ENCODE measurements around the gene POLR3B. TPM values are rescaled to one million over a fixed set of nuclear protein-coding genes. Genes with fewer than 3 reads are reported as not detected.

Gene POLR3B
- total and polyA plus RNA-seq, 9 of the 15 experiments (the other 6 are each of a cell fraction or from before 2014, with no cell fraction given): 7.6 to 17.9 (median 14.4) TPM

DNA sequence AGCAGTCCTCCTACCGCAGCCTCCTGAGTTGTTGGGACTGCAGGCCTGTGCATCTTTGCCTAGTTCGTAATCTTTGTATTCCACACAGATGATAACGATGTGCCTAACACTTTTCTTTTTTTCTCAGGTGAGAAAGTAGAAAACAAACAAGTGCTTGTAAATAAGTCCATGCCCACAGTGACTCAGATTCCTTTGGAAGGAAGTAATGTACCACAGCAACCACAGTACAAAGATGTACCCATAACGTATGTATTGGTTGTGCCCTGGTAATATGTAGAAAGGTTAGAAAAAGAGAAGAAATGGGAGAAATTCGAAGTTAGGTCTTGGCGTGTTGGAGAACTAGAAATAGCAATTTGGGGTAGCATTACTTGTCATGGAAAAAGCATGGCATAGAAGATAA is 101.6 kb downstream of the POLR3B start (continued):
- TF ChIP-seq, protein P1, sequence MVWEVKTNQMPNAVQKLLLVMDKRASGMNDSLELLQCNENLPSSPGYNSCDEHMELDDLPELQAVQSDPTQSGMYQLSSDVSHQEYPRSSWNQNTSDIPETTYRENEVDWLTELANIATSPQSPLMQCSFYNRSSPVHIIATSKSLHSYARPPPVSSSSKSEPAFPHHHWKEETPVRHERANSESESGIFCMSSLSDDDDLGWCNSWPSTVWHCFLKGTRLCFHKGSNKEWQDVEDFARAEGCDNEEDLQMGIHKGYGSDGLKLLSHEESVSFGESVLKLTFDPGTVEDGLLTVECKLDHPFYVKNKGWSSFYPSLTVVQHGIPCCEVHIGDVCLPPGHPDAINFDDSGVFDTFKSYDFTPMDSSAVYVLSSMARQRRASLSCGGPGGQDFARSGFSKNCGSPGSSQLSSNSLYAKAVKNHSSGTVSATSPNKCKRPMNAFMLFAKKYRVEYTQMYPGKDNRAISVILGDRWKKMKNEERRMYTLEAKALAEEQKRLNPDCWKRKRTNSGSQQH (CRISPR knock-in tag; IDR thresholded peaks at IDR 0.05): no peak
- TF ChIP-seq BRF1 (IDR thresholded peaks at IDR 0.05; ENCODE audit: borderline replicate concordance, extremely low read depth, insufficient read length) (no peak), TBL1XR1 (IDR thresholded peaks at IDR 0.05; ENCODE audit: low read length in 2 of 2) (no peak), KLF16 (IDR thresholded peaks at IDR 0.05) (no peak), ILK (tag; IDR thresholded peaks at IDR 0.05; ENCODE audit: borderline replicate concordance, low read depth) (no peak), ATF1 (CRISPR knock-in tag; IDR thresholded peaks at IDR 0.05) (no peak), ATF1 (tag; IDR thresholded peaks at IDR 0.05) (no peak)
- TF ChIP-seq, protein P2, sequence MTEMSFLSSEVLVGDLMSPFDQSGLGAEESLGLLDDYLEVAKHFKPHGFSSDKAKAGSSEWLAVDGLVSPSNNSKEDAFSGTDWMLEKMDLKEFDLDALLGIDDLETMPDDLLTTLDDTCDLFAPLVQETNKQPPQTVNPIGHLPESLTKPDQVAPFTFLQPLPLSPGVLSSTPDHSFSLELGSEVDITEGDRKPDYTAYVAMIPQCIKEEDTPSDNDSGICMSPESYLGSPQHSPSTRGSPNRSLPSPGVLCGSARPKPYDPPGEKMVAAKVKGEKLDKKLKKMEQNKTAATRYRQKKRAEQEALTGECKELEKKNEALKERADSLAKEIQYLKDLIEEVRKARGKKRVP (CRISPR knock-in tag; IDR thresholded peaks at IDR 0.05): no peak
- TF ChIP-seq, protein P3, sequence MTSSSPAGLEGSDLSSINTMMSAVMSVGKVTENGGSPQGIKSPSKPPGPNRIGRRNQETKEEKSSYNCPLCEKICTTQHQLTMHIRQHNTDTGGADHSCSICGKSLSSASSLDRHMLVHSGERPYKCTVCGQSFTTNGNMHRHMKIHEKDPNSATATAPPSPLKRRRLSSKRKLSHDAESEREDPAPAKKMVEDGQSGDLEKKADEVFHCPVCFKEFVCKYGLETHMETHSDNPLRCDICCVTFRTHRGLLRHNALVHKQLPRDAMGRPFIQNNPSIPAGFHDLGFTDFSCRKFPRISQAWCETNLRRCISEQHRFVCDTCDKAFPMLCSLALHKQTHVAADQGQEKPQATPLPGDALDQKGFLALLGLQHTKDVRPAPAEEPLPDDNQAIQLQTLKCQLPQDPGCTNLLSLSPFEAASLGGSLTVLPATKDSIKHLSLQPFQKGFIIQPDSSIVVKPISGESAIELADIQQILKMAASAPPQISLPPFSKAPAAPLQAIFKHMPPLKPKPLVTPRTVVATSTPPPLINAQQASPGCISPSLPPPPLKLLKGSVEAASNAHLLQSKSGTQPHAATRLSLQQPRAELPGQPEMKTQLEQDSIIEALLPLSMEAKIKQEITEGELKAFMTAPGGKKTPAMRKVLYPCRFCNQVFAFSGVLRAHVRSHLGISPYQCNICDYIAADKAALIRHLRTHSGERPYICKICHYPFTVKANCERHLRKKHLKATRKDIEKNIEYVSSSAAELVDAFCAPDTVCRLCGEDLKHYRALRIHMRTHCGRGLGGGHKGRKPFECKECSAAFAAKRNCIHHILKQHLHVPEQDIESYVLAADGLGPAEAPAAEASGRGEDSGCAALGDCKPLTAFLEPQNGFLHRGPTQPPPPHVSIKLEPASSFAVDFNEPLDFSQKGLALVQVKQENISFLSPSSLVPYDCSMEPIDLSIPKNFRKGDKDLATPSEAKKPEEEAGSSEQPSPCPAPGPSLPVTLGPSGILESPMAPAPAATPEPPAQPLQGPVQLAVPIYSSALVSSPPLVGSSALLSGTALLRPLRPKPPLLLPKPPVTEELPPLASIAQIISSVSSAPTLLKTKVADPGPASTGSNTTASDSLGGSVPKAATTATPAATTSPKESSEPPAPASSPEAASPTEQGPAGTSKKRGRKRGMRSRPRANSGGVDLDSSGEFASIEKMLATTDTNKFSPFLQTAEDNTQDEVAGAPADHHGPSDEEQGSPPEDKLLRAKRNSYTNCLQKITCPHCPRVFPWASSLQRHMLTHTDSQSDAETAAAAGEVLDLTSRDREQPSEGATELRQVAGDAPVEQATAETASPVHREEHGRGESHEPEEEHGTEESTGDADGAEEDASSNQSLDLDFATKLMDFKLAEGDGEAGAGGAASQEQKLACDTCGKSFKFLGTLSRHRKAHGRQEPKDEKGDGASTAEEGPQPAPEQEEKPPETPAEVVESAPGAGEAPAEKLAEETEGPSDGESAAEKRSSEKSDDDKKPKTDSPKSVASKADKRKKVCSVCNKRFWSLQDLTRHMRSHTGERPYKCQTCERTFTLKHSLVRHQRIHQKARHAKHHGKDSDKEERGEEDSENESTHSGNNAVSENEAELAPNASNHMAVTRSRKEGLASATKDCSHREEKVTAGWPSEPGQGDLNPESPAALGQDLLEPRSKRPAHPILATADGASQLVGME (CRISPR knock-in tag; IDR thresholded peaks at IDR 0.05): no peak
- TF ChIP-seq, protein P4, sequence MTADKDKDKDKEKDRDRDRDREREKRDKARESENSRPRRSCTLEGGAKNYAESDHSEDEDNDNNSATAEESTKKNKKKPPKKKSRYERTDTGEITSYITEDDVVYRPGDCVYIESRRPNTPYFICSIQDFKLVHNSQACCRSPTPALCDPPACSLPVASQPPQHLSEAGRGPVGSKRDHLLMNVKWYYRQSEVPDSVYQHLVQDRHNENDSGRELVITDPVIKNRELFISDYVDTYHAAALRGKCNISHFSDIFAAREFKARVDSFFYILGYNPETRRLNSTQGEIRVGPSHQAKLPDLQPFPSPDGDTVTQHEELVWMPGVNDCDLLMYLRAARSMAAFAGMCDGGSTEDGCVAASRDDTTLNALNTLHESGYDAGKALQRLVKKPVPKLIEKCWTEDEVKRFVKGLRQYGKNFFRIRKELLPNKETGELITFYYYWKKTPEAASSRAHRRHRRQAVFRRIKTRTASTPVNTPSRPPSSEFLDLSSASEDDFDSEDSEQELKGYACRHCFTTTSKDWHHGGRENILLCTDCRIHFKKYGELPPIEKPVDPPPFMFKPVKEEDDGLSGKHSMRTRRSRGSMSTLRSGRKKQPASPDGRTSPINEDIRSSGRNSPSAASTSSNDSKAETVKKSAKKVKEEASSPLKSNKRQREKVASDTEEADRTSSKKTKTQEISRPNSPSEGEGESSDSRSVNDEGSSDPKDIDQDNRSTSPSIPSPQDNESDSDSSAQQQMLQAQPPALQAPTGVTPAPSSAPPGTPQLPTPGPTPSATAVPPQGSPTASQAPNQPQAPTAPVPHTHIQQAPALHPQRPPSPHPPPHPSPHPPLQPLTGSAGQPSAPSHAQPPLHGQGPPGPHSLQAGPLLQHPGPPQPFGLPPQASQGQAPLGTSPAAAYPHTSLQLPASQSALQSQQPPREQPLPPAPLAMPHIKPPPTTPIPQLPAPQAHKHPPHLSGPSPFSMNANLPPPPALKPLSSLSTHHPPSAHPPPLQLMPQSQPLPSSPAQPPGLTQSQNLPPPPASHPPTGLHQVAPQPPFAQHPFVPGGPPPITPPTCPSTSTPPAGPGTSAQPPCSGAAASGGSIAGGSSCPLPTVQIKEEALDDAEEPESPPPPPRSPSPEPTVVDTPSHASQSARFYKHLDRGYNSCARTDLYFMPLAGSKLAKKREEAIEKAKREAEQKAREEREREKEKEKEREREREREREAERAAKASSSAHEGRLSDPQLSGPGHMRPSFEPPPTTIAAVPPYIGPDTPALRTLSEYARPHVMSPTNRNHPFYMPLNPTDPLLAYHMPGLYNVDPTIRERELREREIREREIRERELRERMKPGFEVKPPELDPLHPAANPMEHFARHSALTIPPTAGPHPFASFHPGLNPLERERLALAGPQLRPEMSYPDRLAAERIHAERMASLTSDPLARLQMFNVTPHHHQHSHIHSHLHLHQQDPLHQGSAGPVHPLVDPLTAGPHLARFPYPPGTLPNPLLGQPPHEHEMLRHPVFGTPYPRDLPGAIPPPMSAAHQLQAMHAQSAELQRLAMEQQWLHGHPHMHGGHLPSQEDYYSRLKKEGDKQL (CRISPR knock-in tag; IDR thresholded peaks at IDR 0.05; ENCODE audit: borderline replicate concordance): no peak

All from K562 (cell line).